Thoracic aorta endothelial cell (primary cell): Measurements from ENCODE around the gene COL6A3. TPM values are rescaled to one million over a fixed set of nuclear protein-coding genes. Genes with fewer than 3 reads are reported as not detected.

ENCODE experiments used
- total RNA-seq: library from RNA; depleted of rRNA; stranded (reverse); fragments of >200 nt; gene quantifications from 2 replicates; pipeline ENCODE4 v1.2.3, GENCODE V29; 2012

Gene COL6A3
- 0.72 and 1.7 TPM in 2 replicates for total RNA-seq

GRCh38 chr2:237413777-237414661 lies at the start of gene COL6A3:
COL6A3 (minus strand) TSS chr2:237414164; CDS start chr2:237396817, 17,347 bp downstream.

Other genes with a start within 250 kb of the COL6A3 start
- 0.27 TPM in 1 of 2 replicates, not detected in the other for gene MLPH, start 73.1 kb upstream of the COL6A3 start, total RNA-seq
- not detected in 2 replicates for gene PRLH, start 152.4 kb upstream of the COL6A3 start, total RNA-seq
- gene RAB17, start 176.6 kb upstream of the COL6A3 start, total RNA-seq: 2.9 and 5.5 TPM in 2 replicates
- gene LRRFIP1, start 213.4 kb upstream of the COL6A3 start, total RNA-seq: 209 and 245 TPM in 2 replicates